ENCODE measurements around the gene AP2A1. TPM values are rescaled to one million over a fixed set of nuclear protein-coding genes. Genes with fewer than 3 reads are reported as not detected.

Gene AP2A1
- total RNA-seq, 4 donors from 2014 or later: 50.7 to 77.8 (median 65.8) TPM

DNA sequence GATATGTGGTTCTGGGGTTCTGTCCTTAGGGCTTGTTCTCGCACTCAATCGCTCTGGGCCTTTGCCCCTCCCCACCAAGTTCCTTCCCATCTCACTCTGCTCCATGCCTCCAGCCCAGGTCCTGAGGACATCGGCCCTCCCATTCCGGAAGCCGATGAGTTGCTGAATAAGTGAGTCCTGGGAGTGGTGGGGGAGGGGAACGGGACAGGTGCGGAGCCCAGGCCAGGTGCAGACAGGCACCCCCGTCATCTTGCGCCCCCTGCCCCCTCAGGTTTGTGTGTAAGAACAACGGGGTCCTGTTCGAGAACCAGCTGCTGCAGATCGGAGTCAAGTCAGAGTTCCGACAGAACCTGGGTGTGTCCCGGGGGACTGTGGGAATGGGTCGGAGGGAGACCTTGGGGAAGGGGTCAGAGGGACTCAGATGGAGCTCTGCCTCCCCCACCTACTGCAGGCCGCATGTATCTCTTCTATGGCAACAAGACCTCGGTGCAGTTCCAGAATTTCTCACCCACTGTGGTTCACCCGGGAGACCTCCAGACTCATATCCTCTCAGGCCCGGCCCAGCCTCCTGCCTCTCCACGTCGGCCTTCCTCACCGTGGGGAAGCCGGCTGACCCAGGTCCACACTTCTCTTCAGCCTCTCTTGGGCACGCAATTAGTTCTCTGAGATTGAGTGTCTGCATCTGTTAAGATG is 36.2 kb downstream of the AP2A1 start:
- peak overlapping the region in 3 of 4 donors; percentile 54 to 62 (median 57) for H3K27ac ChIP-seq
- H3K36me3 ChIP-seq: peaks cover 30 to 98% (median 47%) of the 10 kb centered on the region in 3 donors
- no peaks in the 10 kb centered on the region for H3K27me3 ChIP-seq
- TF ChIP-seq, protein P1, sequence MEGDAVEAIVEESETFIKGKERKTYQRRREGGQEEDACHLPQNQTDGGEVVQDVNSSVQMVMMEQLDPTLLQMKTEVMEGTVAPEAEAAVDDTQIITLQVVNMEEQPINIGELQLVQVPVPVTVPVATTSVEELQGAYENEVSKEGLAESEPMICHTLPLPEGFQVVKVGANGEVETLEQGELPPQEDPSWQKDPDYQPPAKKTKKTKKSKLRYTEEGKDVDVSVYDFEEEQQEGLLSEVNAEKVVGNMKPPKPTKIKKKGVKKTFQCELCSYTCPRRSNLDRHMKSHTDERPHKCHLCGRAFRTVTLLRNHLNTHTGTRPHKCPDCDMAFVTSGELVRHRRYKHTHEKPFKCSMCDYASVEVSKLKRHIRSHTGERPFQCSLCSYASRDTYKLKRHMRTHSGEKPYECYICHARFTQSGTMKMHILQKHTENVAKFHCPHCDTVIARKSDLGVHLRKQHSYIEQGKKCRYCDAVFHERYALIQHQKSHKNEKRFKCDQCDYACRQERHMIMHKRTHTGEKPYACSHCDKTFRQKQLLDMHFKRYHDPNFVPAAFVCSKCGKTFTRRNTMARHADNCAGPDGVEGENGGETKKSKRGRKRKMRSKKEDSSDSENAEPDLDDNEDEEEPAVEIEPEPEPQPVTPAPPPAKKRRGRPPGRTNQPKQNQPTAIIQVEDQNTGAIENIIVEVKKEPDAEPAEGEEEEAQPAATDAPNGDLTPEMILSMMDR (IDR thresholded peaks at IDR 0.05): no peak
- TF ChIP-seq POLR2A (IDR thresholded peaks at IDR 0.05): no peak
- H3K9me3 ChIP-seq: no peaks in the 10 kb centered on the region
- H3K4me1 ChIP-seq: peaks cover 0 to 17% (median 0%) of the 10 kb centered on the region in 3 donors
- H3K4me3 ChIP-seq: peak overlapping the region in 2 of 4 donors; percentile 40 to 53
- WGBS, 2 donors: 84 to 88% methylated on average over 8 to 12 of the region's 24 CpGs
- no peak for DNase-seq
- intact Hi-C loops (cut with DNase I): no loop called here

- 51 to 71% methylated on average over 6 of the region's 6 CpGs for WGBS, 2 donors
- Histone ChIP-seq H3K9me3 (no peaks in the 10 kb centered on the region), H3K4me1 (peaks cover 0 to 22% (median 3%) of the 10 kb centered on the region in 3 donors), H3K36me3 (peaks cover 30 to 93% (median 42%) of the 10 kb centered on the region in 3 donors), H3K4me3 (no peak overlapping the region), H3K27ac (no peak overlapping the region), H3K27me3 (no peaks in the 10 kb centered on the region)
- DNase-seq: no peak
- TF ChIP-seq, protein P1 (IDR thresholded peaks at IDR 0.05): no peak
- intact Hi-C loops (cut with DNase I): no loop called here
These were observed 36.7 kb downstream of the AP2A1 start for GRCh38 chr19:49803529-49803856.

DNA sequence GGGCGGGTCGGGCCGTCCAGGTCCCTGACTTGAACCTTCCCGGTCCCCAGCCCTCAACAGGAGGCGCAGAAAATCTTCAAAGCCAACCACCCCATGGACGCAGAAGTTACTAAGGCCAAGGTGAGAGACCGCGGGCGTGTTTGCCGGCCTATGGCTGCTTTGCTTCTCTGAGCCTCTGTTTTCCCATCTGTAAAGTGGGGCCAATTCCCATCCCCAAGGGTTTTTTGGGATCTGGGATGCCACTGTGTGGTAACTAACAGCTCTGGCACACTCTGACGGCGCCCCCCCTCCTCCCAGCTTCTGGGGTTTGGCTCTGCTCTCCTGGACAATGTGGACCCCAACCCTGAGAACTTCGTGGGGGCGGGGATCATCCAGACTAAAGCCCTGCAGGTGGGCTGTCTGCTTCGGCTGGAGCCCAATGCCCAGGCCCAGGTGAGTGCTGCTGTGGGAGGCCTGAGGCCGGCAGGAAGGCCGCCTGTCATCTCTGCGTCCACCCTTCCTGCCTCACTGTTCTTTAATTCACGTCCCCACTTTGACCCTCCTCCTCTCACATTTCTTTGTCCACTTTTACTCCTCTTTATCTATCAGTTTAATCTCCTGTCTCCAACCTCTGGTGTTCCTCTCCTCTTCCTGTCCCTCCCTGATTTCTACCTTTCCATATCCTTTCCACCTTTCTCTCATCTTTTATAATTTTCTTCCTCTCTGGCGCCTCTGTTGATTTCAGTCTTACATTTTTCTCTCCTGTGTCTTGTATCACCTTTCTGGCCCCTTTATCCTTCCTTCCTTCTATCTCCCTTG is 39.2 kb downstream of the AP2A1 start:
- intact Hi-C loops (cut with DNase I): no loop called here
- peaks cover 10 to 42% (median 12%) of the 10 kb centered on the region in 3 donors for H3K4me1 ChIP-seq
- DNase-seq: no peak
- 83 to 94% methylated on average over 10 to 16 of the region's 20 CpGs for WGBS, 2 donors
- H3K4me3 ChIP-seq: no peak overlapping the region
- peaks cover 10 to 67% (median 18%) of the 10 kb centered on the region in 3 donors for H3K36me3 ChIP-seq
- no peaks in the 10 kb centered on the region for H3K27me3 ChIP-seq
- H3K27ac ChIP-seq: no peak overlapping the region
- no peaks in the 10 kb centered on the region for H3K9me3 ChIP-seq
- TF ChIP-seq POLR2A (IDR thresholded peaks at IDR 0.05): no peak
- TF ChIP-seq, protein P1 (IDR thresholded peaks at IDR 0.05): no peak

- 82 to 94% methylated on average over 7 to 8 of the region's 8 CpGs for WGBS, 2 donors
- H3K9me3 ChIP-seq: no peaks in the 10 kb centered on the region
- peaks cover 10 to 40% (median 12%) of the 10 kb centered on the region in 3 donors for H3K4me1 ChIP-seq
- H3K27me3 ChIP-seq: no peaks in the 10 kb centered on the region
- H3K27ac ChIP-seq: no peak overlapping the region
- no peak for TF ChIP-seq POLR2A (IDR thresholded peaks at IDR 0.05)
- TF ChIP-seq, protein P1 (IDR thresholded peaks at IDR 0.05): no peak
- intact Hi-C loops (cut with DNase I): no loop called here
- H3K36me3 ChIP-seq: peaks cover 10 to 62% (median 14%) of the 10 kb centered on the region in 3 donors
- no peak overlapping the region for H3K4me3 ChIP-seq
- no peak for DNase-seq
These were observed 39.8 kb downstream of the AP2A1 start for GRCh38 chr19:49806620-49806959.
